Upper lobe of left lung (tissue), 6 donors: ENCODE data around the gene TRPM7. TPM values are rescaled to one million over a fixed set of nuclear protein-coding genes. Genes with fewer than 3 reads are reported as not detected.

Experiments used
- ATAC-seq, 2 donors: fragments of 200-7000 bp; cut with Tn5 transposase; one replicate each; pipeline ENCODE4 v1.9.1; 2022; ENCODE audit warnings: mild to moderate bottlenecking in 2 of 2, moderate library complexity in 2 of 2; ENCODE audit not compliant: low FRiP score in 2 of 2
- DNase-seq, 2 donors: peaks; one replicate each; pipeline ENCODE4 v3.0.0-alpha.2; 2019 to 2020
- H3K27ac ChIP-seq, 4 donors: fragments of 200-600 bp; sonication (generic); one replicate each; pipeline ENCODE4 v1.5.1; 2016 to 2019
- H3K27me3 ChIP-seq, 4 donors: fragments of 200-600 bp; sonication (generic); one replicate each; pipeline ENCODE4 v1.5.1; 2017 to 2019
- H3K36me3 ChIP-seq, 4 donors: fragments of 200-600 bp; sonication (generic); one replicate each; pipeline ENCODE4 v1.5.1; 2016 to 2019
- H3K4me1 ChIP-seq, 4 donors: fragments of 200-600 bp; sonication (generic); one replicate each; pipeline ENCODE4 v1.5.1; 2018 to 2019
- H3K4me3 ChIP-seq, 4 donors: fragments of 200-600 bp; sonication (generic); one replicate each; pipeline ENCODE4 v1.5.1; 2017 to 2019; ENCODE audit warnings: mild to moderate bottlenecking in 2 of 4, moderate library complexity in 1 of 4
- H3K9me3 ChIP-seq, 4 donors: fragments of 200-600 bp; sonication (generic); one replicate each; pipeline ENCODE4 v1.5.1; 2018 to 2019
- CTCF ChIP-seq, 6 experiments: fragments of 450-650 bp in 4 of 6; fragments of 200-600 bp in 2 of 6; sonication (generic) in 2 of 6; IDR thresholded peaks; one replicate each; pipeline ENCODE4 v1.5.1; 2016 to 2019; ENCODE audit warnings: antibody characterized with exemption in 6 of 6
- EP300 ChIP-seq, 4 donors: sonication (generic); formaldehyde crosslinking; IDR thresholded peaks; one replicate each; pipeline ENCODE4 v1.5.1; 2017; ENCODE audit warnings: antibody characterized with exemption in 4 of 4, control low read depth in 2 of 4
- POLR2A ChIP-seq, 4 donors: fragments of 450-650 bp; IDR thresholded peaks; one replicate each; pipeline ENCODE4 v1.5.1; 2016 to 2017; ENCODE audit warnings: antibody characterized with exemption in 4 of 4, mild to moderate bottlenecking in 2 of 4
- POLR2AphosphoS5 ChIP-seq, 2 donors: sonication (generic); formaldehyde crosslinking; IDR thresholded peaks; one replicate each; pipeline ENCODE4 v1.5.1; 2017; ENCODE audit warnings: antibody characterized with exemption in 2 of 2
- small RNA-seq, 4 donors: library from RNA; depleted of rRNA; stranded (forward); fragments of <200 nt; gene quantifications; one replicate each; pipeline ENCODE3, GENCODE V24; 2016
- total RNA-seq, 6 donors: library from RNA; depleted of rRNA in 4 of 6; stranded (reverse); fragments of >200 nt in 4 of 6; gene quantifications; one replicate each; pipeline versions ENCODE4 v1.1.0 to v1.2.1, GENCODE V29; 2016 to 2021
- donor health status: DM: no; HTN: no; CAD: no; lungs with moderate emphysema.
- donor health status: DM: no; HTN: yes; CAD: no; lungs with severe emphysema.

The TRPM7 gene
- total RNA-seq, 6 donors from 2014 or later: 31.4 to 74.3 (median 37.3) TPM

GRCh38 chr15:50513001-50513400, 173.6 kb downstream of the TRPM7 start:
- H3K27ac ChIP-seq: no peak overlapping the region
- DNase-seq (no peak), ATAC-seq (no peak)
- no peaks in the 10 kb centered on the region for H3K4me1 ChIP-seq
- peaks cover 0 to 5% (median 0%) of the 10 kb centered on the region in 4 donors for H3K9me3 ChIP-seq
- no peak overlapping the region for H3K4me3 ChIP-seq
- no peaks in the 10 kb centered on the region for H3K36me3 ChIP-seq
- TF ChIP-seq EP300 (IDR thresholded peaks at IDR 0.05) (no peak), CTCF (IDR thresholded peaks at IDR 0.05) (no peak), POLR2AphosphoS5 (IDR thresholded peaks at IDR 0.05) (no peak), POLR2A (IDR thresholded peaks at IDR 0.05) (no peak)
- H3K27me3 ChIP-seq: no peaks in the 10 kb centered on the region

Small RNAs within 50 kb of the gene (small RNA-seq; reads per million reads assigned to genes)
- gene RN7SL354P: 0 reads per million in 4 donors

Other genes starting within 250 kb of the TRPM7 start
- gene USP50, start 140.1 kb downstream of the TRPM7 start, total RNA-seq: under 1 TPM in 2 of 6 donors, not detected in 4; 0.31 to 0.67 TPM
- 100 to 1,000 TPM in 4 of 6 donors, 10 to 100 TPM in 2; 65.0 to 128 (median 111) TPM for gene SPPL2A, start 78.9 kb upstream of the TRPM7 start, total RNA-seq
- gene AP4E1, start 221.9 kb upstream of the TRPM7 start, total RNA-seq: 10 to 100 TPM in 3 of 6 donors, 1 to 10 TPM in 3; 6.8 to 11.5 (median 9.4) TPM